ENCODE results near the gene NCOA5.

NCOA5 gene

GRCh38 chr20:46058599-46059281, 31.0 kb downstream of the NCOA5 start:
- DNase-seq: no peak

- DNase-seq: no peak
Measured at GRCh38 chr20:46057856-46058598, 31.7 kb downstream of the NCOA5 start.

GRCh38 chr20:46056970-46057855, 32.5 kb downstream of the NCOA5 start:
- DNase-seq: no peak

GRCh38 chr20:46056027-46056833, 33.5 kb downstream of the NCOA5 start:
- no peak for DNase-seq

GRCh38 chr20:46055269-46055668, 34.5 kb downstream of the NCOA5 start:
- no peak for DNase-seq

- no peak for DNase-seq
Measured at GRCh38 chr20:46054606-46055005, 35.2 kb downstream of the NCOA5 start.

- no peak for DNase-seq
Measured at GRCh38 chr20:46053416-46053815, 36.3 kb downstream of the NCOA5 start.

GRCh38 chr20:46051556-46052308, 38.0 kb downstream of the NCOA5 start:
- DNase-seq: no peak

GRCh38 chr20:46050885-46051284, 38.9 kb downstream of the NCOA5 start:
- DNase-seq: no peak

- no peak for DNase-seq
Measured at GRCh38 chr20:46050444-46050843, 39.3 kb downstream of the NCOA5 start.

GRCh38 chr20:46049815-46050214, 39.9 kb downstream of the NCOA5 start:
- DNase-seq: no peak

- no peak for DNase-seq
Measured at GRCh38 chr20:46049190-46049589, 40.6 kb downstream of the NCOA5 start.

- no peak for DNase-seq
Measured at GRCh38 chr20:46047821-46048220, 41.9 kb downstream of the NCOA5 start.

GRCh38 chr20:46046588-46047310, 43.0 kb downstream of the NCOA5 start:
- no peak for DNase-seq

- no peak for DNase-seq
Measured at GRCh38 chr20:46044896-46045295, 44.9 kb downstream of the NCOA5 start.

- DNase-seq: no peak
Measured at GRCh38 chr20:46043556-46043955, 46.2 kb downstream of the NCOA5 start.

- DNase-seq: no peak
Measured at GRCh38 chr20:46040902-46041535, 48.7 kb downstream of the NCOA5 start.

- no peak for DNase-seq
Measured at GRCh38 chr20:46037036-46037435, 52.7 kb downstream of the NCOA5 start.

- no peak for DNase-seq
Measured at GRCh38 chr20:46036370-46036769, 53.4 kb downstream of the NCOA5 start.

GRCh38 chr20:46035713-46036112, 54.0 kb downstream of the NCOA5 start:
- DNase-seq: no peak

- DNase-seq: no peak
Measured at GRCh38 chr20:46035253-46035652, 54.5 kb downstream of the NCOA5 start.

All from NCI-H187 (cell line).